ENCODE measurements around the gene SNAPC2. TPM values are rescaled to one million over a fixed set of nuclear protein-coding genes. Genes with fewer than 3 reads are reported as not detected.

The SNAPC2 gene
- polyA plus RNA-seq, 1 of the 3 experiments (the other 2 are of a cell fraction) = 38.7 TPM

DNA sequence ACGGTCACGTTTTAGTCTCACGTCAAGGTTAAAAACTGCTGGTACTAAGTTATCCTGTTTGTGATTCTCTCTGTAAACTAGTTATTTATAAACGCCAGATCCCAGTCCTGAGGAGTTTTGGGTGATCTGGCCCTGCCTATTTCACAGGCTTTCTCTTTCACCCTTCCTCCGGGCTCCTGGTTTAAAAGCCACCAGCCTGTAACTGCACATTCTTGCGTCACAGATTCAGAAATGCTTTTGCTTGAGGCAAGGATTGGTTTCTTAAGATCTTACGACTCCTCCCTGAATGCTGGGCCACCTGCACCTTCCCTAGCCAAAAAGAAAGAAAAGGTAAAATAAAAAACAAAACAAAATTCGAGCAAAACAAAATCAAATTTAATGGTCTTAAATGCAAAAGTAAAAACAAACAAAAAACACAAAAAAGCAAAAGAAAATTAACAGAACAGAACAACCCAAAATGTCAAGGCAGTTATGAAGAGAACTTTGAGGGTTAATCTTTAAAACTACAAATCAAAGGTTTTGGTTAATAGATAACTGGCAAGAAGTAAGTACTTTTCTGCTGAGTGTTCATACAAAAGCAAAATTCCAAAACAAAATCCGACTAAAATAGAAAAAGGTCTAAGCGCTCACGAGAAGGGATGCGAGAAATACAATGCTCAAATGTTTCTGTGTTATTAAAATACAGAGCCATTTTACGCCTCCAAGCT is 41.9 kb downstream of the SNAPC2 start:
- H3K27me3 ChIP-seq (ENCODE audit: insufficient read depth) = no peaks in the 10 kb centered on the region
- peaks cover 5% of the 10 kb centered on the region for H3F3A ChIP-seq (replicated peaks; ENCODE audit: insufficient read depth)
- CTCF ChIA-PET = interaction anchor here (1.1 kb wide), 1 partner anchor 9 kb away, joined by 5 read pairs; no protein-coding TSS in a partner anchor
- no peak overlapping the region for H3K27ac ChIP-seq (ENCODE audit: low read depth in 2 of 2, low read length in 1 of 2)
- H3K36me3 ChIP-seq (replicated peaks in 1 of 2; ENCODE audit: control insufficient read depth in 1 of 2, insufficient read depth in 2 of 2, low read length in 1 of 2) = peaks cover 27 to 72% of the 10 kb centered on the region in 2 experiments
- H3K4me1 ChIP-seq (ENCODE audit: control insufficient read depth in 1 of 2, insufficient read depth in 2 of 2, low read depth in 1 of 2, low read length in 1 of 2) = no peaks in the 10 kb centered on the region
- H3K4me3 ChIP-seq (ENCODE audit: low read depth in 2 of 2, low read length in 1 of 2) = no peak overlapping the region
- no peak overlapping the region for H3K9ac ChIP-seq
- no peaks in the 10 kb centered on the region for H3K9me2 ChIP-seq
- TF ChIP-seq RCOR1 (IDR thresholded peaks at IDR 0.05; ENCODE audit: low read length) (no peak), EZH2phosphoT487 (IDR thresholded peaks at IDR 0.05; ENCODE audit: borderline replicate concordance, low read depth) (no peak), YY1 (IDR thresholded peaks at IDR 0.05; ENCODE audit: low read depth) (no peak), TEAD4 (IDR thresholded peaks at IDR 0.05; ENCODE audit: borderline replicate concordance, insufficient read depth) (no peak), POLR2AphosphoS5 (IDR thresholded peaks at IDR 0.05; ENCODE audit: low read depth, low read length) (no peak), FOXJ3 (CRISPR knock-in tag; IDR thresholded peaks at IDR 0.05) (no peak), GABPA (IDR thresholded peaks at IDR 0.05; ENCODE audit: low read depth) (no peak), RAD21 (IDR thresholded peaks at IDR 0.05; ENCODE audit: low read length) (no peak), RFX5 (IDR thresholded peaks at IDR 0.05; ENCODE audit: low read length) (no peak), MXI1 (IDR thresholded peaks at IDR 0.05; ENCODE audit: low read depth, low read length) (no peak), NRF1 (IDR thresholded peaks at IDR 0.05; ENCODE audit: low read depth, low read length) (no peak)
- TF ChIP-seq, protein P1, sequence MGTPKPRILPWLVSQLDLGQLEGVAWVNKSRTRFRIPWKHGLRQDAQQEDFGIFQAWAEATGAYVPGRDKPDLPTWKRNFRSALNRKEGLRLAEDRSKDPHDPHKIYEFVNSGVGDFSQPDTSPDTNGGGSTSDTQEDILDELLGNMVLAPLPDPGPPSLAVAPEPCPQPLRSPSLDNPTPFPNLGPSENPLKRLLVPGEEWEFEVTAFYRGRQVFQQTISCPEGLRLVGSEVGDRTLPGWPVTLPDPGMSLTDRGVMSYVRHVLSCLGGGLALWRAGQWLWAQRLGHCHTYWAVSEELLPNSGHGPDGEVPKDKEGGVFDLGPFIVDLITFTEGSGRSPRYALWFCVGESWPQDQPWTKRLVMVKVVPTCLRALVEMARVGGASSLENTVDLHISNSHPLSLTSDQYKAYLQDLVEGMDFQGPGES (IDR thresholded peaks at IDR 0.05; ENCODE audit: low read depth, low read length) = no peak
- TF ChIP-seq, protein P2, sequence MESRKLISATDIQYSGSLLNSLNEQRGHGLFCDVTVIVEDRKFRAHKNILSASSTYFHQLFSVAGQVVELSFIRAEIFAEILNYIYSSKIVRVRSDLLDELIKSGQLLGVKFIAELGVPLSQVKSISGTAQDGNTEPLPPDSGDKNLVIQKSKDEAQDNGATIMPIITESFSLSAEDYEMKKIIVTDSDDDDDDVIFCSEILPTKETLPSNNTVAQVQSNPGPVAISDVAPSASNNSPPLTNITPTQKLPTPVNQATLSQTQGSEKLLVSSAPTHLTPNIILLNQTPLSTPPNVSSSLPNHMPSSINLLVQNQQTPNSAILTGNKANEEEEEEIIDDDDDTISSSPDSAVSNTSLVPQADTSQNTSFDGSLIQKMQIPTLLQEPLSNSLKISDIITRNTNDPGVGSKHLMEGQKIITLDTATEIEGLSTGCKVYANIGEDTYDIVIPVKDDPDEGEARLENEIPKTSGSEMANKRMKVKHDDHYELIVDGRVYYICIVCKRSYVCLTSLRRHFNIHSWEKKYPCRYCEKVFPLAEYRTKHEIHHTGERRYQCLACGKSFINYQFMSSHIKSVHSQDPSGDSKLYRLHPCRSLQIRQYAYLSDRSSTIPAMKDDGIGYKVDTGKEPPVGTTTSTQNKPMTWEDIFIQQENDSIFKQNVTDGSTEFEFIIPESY (IDR thresholded peaks at IDR 0.05; ENCODE audit: borderline replicate concordance, low read depth) = no peak
- TF ChIP-seq, protein P3, sequence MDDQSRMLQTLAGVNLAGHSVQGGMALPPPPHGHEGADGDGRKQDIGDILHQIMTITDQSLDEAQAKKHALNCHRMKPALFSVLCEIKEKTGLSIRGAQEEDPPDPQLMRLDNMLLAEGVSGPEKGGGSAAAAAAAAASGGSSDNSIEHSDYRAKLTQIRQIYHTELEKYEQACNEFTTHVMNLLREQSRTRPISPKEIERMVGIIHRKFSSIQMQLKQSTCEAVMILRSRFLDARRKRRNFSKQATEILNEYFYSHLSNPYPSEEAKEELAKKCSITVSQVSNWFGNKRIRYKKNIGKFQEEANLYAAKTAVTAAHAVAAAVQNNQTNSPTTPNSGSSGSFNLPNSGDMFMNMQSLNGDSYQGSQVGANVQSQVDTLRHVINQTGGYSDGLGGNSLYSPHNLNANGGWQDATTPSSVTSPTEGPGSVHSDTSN (IDR thresholded peaks at IDR 0.05) = no peak
- TF ChIP-seq, protein P4, sequence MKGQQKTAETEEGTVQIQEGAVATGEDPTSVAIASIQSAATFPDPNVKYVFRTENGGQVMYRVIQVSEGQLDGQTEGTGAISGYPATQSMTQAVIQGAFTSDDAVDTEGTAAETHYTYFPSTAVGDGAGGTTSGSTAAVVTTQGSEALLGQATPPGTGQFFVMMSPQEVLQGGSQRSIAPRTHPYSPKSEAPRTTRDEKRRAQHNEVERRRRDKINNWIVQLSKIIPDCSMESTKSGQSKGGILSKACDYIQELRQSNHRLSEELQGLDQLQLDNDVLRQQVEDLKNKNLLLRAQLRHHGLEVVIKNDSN (IDR thresholded peaks at IDR 0.05; ENCODE audit: borderline replicate concordance, low read depth) = no peak
- 94% methylated on average over 13 of the region's 13 CpGs for WGBS (ENCODE audit: low lambda C conversion rate)
- POLR2A ChIA-PET = no interaction called here
- H4K20me1 ChIP-seq (ENCODE audit: insufficient read depth) = no peaks in the 10 kb centered on the region
- no peaks in the 10 kb centered on the region for H3K79me2 ChIP-seq (ENCODE audit: insufficient read depth)
- H3K4me2 ChIP-seq = no peak overlapping the region
- H2AFZ ChIP-seq (ENCODE audit: low read depth) = no peak overlapping the region
- no peaks in the 10 kb centered on the region for H3K9me3 ChIP-seq
- DNase-seq = no peak
